MM.1S (cell line): ENCODE measurements around the gene KCNQ1.

ENCODE experiments used
- DNase-seq: peaks from one replicate; pipeline ENCODE4 v3.0.0-alpha.2; 2015
- H2AFZ ChIP-seq: fragments of 300-600 bp; sonication (generic); 2 replicates; pipeline ENCODE4 v1.6.0; 2016; ENCODE audit warnings: antibody characterized with exemption, low read length
- H3F3A ChIP-seq: fragments of 300-600 bp; sonication (generic); 2 replicates; pipeline ENCODE4 v1.6.1; 2016; ENCODE audit warnings: mild to moderate bottlenecking, antibody characterized with exemption, low read length, moderate library complexity, mixed read lengths; ENCODE audit not compliant: insufficient read depth
- H3K27ac ChIP-seq: fragments of 300-600 bp; sonication (generic); 2 replicates; pipeline ENCODE4 v1.5.1; 2016; ENCODE audit warnings: mild to moderate bottlenecking, low read length
- H3K27me3 ChIP-seq: fragments of 300-600 bp; sonication (generic); replicated peaks from 2 replicates; pipeline ENCODE4 v1.6.0; 2016; ENCODE audit warnings: low read length; ENCODE audit not compliant: insufficient read depth
- H3K36me3 ChIP-seq: fragments of 300-600 bp; sonication (generic); replicated peaks from 2 replicates; pipeline ENCODE4 v1.6.1; 2016; ENCODE audit warnings: mild to moderate bottlenecking, low read length, mixed read lengths; ENCODE audit not compliant: insufficient read depth
- H3K4me1 ChIP-seq: fragments of 300-600 bp; sonication (generic); 2 replicates; pipeline ENCODE4 v1.6.1; 2016; ENCODE audit warnings: low read length, mixed read lengths
- H3K4me2 ChIP-seq: fragments of 300-600 bp; sonication (generic); 2 replicates; pipeline ENCODE4 v1.6.0; 2016; ENCODE audit warnings: low read depth, low read length
- H3K4me3 ChIP-seq: fragments of 300-600 bp; sonication (generic); 2 replicates; pipeline ENCODE4 v1.5.1; 2016; ENCODE audit warnings: low read length, mixed read lengths
- H3K79me2 ChIP-seq: fragments of 300-600 bp; sonication (generic); 2 replicates; pipeline ENCODE4 v1.6.1; 2016; ENCODE audit warnings: mixed run types, low read length, mixed read lengths
- H3K9ac ChIP-seq: fragments of 300-600 bp; sonication (generic); 2 replicates; pipeline ENCODE4 v1.6.1; 2016; ENCODE audit warnings: low read length, mixed read lengths
- H3K9me2 ChIP-seq: fragments of 300-600 bp; sonication (generic); replicated peaks from 2 replicates; pipeline ENCODE4 v1.6.1; 2016; ENCODE audit warnings: mild to moderate bottlenecking, low read length, mixed read lengths; ENCODE audit not compliant: insufficient read depth
- H3K9me3 ChIP-seq: fragments of 300-600 bp; sonication (generic); replicated peaks from 2 replicates; pipeline ENCODE4 v1.6.1; 2016; ENCODE audit warnings: mild to moderate bottlenecking, low read length, mixed read lengths; ENCODE audit not compliant: insufficient read depth
- H4K20me1 ChIP-seq: fragments of 300-600 bp; sonication (generic); 2 replicates; pipeline ENCODE4 v1.6.1; 2016; ENCODE audit warnings: mild to moderate bottlenecking, low read length, moderate library complexity, mixed read lengths; ENCODE audit not compliant: insufficient read depth
- EZH2 ChIP-seq: fragments of 300-600 bp; sonication (generic); optimal IDR thresholded peaks from 2 replicates; pipeline ENCODE3; 2017; ENCODE audit warnings: low read depth, mild to moderate bottlenecking, antibody characterized with exemption, low read length, mixed read lengths
- EZH2phosphoT487 ChIP-seq: fragments of 300-600 bp; sonication (generic); IDR thresholded peaks from 2 replicates; pipeline ENCODE4 v1.6.1; 2018; ENCODE audit warnings: antibody characterized with exemption, low read length
- TF ChIP-seq, protein P1 (sequence below): fragments of 300-600 bp; sonication (generic); IDR thresholded peaks from 2 replicates; pipeline ENCODE4 v1.5.1; 2016; ENCODE audit warnings: antibody characterized with exemption, low read length, mixed read lengths

The KCNQ1 gene

GRCh38 chr11:2525166-2525861 lies 80.5 kb downstream of the KCNQ1 start:
- TF ChIP-seq EZH2 (no peak), EZH2phosphoT487 (no peak)
- TF ChIP-seq, protein P1, sequence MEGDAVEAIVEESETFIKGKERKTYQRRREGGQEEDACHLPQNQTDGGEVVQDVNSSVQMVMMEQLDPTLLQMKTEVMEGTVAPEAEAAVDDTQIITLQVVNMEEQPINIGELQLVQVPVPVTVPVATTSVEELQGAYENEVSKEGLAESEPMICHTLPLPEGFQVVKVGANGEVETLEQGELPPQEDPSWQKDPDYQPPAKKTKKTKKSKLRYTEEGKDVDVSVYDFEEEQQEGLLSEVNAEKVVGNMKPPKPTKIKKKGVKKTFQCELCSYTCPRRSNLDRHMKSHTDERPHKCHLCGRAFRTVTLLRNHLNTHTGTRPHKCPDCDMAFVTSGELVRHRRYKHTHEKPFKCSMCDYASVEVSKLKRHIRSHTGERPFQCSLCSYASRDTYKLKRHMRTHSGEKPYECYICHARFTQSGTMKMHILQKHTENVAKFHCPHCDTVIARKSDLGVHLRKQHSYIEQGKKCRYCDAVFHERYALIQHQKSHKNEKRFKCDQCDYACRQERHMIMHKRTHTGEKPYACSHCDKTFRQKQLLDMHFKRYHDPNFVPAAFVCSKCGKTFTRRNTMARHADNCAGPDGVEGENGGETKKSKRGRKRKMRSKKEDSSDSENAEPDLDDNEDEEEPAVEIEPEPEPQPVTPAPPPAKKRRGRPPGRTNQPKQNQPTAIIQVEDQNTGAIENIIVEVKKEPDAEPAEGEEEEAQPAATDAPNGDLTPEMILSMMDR = no peak
- Histone ChIP-seq H3K4me1 (peaks cover 14% of the 10 kb centered on the region), H3K4me2 (no peak overlapping the region), H3K27ac (no peak overlapping the region), H3K9ac (no peak overlapping the region), H3K9me3 (no peaks in the 10 kb centered on the region), H3K9me2 (no peaks in the 10 kb centered on the region), H3K36me3 (no peaks in the 10 kb centered on the region), H4K20me1 (no peaks in the 10 kb centered on the region), H3F3A (no peaks in the 10 kb centered on the region; the same call in 1 of the 2 replicates), H3K79me2 (0 out of 2 replicates have a peak, but pooled peaks cover 3% of the 10 kb centered on the region), H3K4me3 (no peak overlapping the region), H3K27me3 (no peaks in the 10 kb centered on the region), H2AFZ (no peak overlapping the region)
- DNase-seq = no peak

- Histone ChIP-seq H3F3A (no peaks in the 10 kb centered on the region; the same call in 1 of the 2 replicates), H3K4me2 (peak overlapping the region; percentile 81; the same call in 1 of the 2 replicates), H2AFZ (peak overlapping the region; percentile 57; the same call in 1 of the 2 replicates)
Measured at GRCh38 chr11:2525941-2526807, 81.4 kb downstream of the KCNQ1 start.

DNA sequence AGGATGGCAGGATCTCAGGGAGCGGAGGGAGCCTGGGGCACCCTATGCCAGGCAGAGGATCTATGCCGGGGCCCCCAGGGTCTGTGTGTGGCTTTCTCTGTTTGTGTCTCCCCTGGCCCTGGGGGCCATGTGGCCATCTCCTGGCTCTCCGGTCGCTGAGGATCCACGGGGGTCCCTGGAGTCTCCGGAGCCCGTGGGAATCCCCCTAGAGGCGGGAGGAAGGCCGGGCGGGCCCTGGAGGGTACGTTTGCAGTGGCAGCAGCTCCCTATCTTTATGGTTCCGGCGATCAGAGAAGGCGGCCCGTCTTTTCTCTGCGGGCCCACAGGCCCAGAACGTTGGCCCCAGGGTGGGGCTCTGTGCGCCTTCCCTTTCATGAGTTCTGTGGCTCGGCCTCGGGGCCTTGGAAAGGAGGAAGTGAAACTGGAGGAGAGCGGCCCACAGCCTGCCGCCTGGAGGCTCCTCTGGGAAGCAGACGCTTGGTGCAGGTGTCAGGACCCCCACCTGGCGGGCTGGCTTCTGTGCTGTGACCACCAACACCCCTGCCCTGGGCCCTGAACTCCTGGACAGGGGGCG lies 82.1 kb downstream of the KCNQ1 start:
- TF ChIP-seq EZH2 = no peak
- no peak for TF ChIP-seq EZH2phosphoT487
- TF ChIP-seq, protein P1 = peak; percentile 59
- Histone ChIP-seq H3K27me3 (no peaks in the 10 kb centered on the region), H3K9ac (peak overlapping the region; percentile 77), H3K4me1 (peaks cover 14% of the 10 kb centered on the region), H3K9me3 (no peaks in the 10 kb centered on the region), H3K79me2 (0 out of 2 replicates have a peak, but pooled peaks cover 3% of the 10 kb centered on the region), H2AFZ (peak overlapping the region; percentile 57; the same call in 1 of the 2 replicates), H3K27ac (peak overlapping the region; percentile 75; the same call in 1 of the 2 replicates), H3K4me3 (peak overlapping the region; percentile 44), H3K9me2 (no peaks in the 10 kb centered on the region), H3K36me3 (no peaks in the 10 kb centered on the region), H3K4me2 (peak overlapping the region; percentile 81; the same call in 1 of the 2 replicates), H4K20me1 (peaks cover 1% of the 10 kb centered on the region; the same call in 1 of the 2 replicates), H3F3A (no peaks in the 10 kb centered on the region; the same call in 1 of the 2 replicates)
- DNase-seq = peak; percentile 72

More at GRCh38 chr11:2525941-2526807, 81.4 kb downstream of the KCNQ1 start:
- H3K9me2 ChIP-seq = no peaks in the 10 kb centered on the region
- no peaks in the 10 kb centered on the region for H3K27me3 ChIP-seq
- peaks cover 14% of the 10 kb centered on the region for H3K4me1 ChIP-seq
- H3K4me3 ChIP-seq = peak overlapping the region; percentile 44; the same call in 1 of the 2 replicates
- H4K20me1 ChIP-seq = no peaks in the 10 kb centered on the region
- no peaks in the 10 kb centered on the region for H3K9me3 ChIP-seq
- H3K9ac ChIP-seq = peak overlapping the region; percentile 77
- H3K27ac ChIP-seq = peak overlapping the region; percentile 75; the same call in 1 of the 2 replicates
- TF ChIP-seq EZH2 = no peak
- TF ChIP-seq, protein P1 = no peak
- no peak for TF ChIP-seq EZH2phosphoT487
- 0 out of 2 replicates have a peak, but pooled peaks cover 3% of the 10 kb centered on the region for H3K79me2 ChIP-seq
- DNase-seq = no peak
- H3K36me3 ChIP-seq = no peaks in the 10 kb centered on the region
